Mucosa of descending colon (tissue), 3 donors: ENCODE measurements around the gene AKAP8. TPM values are rescaled to one million over a fixed set of nuclear protein-coding genes. Genes with fewer than 3 reads are reported as not detected.

Source experiments
- ATAC-seq: fragments of 200-7000 bp; cut with Tn5 transposase; one replicate; pipeline ENCODE4 v1.9.1; 2020; ENCODE audit warnings: mild to moderate bottlenecking, moderate library complexity
- DNase-seq, 3 donors: peaks; one replicate each; pipeline ENCODE4 v3.0.0-alpha.2; 2020
- H3K36me3 ChIP-seq: fragments of 200-600 bp; one replicate; pipeline ENCODE4 v1.8.0; 2021; ENCODE audit warnings: low read depth, mild to moderate bottlenecking
- H3K4me1 ChIP-seq: fragments of 200-600 bp; one replicate; pipeline ENCODE4 v1.8.0; 2021; ENCODE audit warnings: low read depth, mild to moderate bottlenecking
- H3K4me3 ChIP-seq: fragments of 200-600 bp; one replicate; pipeline ENCODE4 v1.8.0; 2021; ENCODE audit warnings: mild to moderate bottlenecking
- H3K9me3 ChIP-seq: fragments of 200-600 bp; one replicate; pipeline ENCODE4 v1.8.0; 2021; ENCODE audit warnings: mild to moderate bottlenecking
- intact Hi-C, 2 donors: fragments of 100-400 bp; cut with DNase I in 1 of 2; cut with micrococcal nuclease in 1 of 2; formaldehyde crosslinking; loops; one replicate each; pipeline versions ENCODE4 v1.11.0 to v1.11.1; 2022; cut with DNase I, micrococcal nuclease
- total RNA-seq, 3 donors: library from RNA; stranded (reverse); fragmentation: NEBNext Ultra II Directional in 2 of 3; extraction: Animal tissue kit (Norgen Biotek cat#: 25700) in 2 of 3; gene quantifications; one replicate each; pipeline versions ENCODE4 v1.2.1 to v1.2.4, GENCODE V29; 2021 to 2023
- TF ChIP-seq, protein P1 (sequence below): fragments of 200-600 bp; IDR thresholded peaks from one replicate; pipeline ENCODE4 v1.8.0; 2022; ENCODE audit warnings: antibody characterized with exemption, mild to moderate bottlenecking
- donor health status: DM: no; HTN: no; CAD: no; lungs with moderate emphysema.
- donor health status: DM: no; HTN: no; CAD: no.
- donor health status: DM: no; HTN: yes; CAD: no.

AKAP8 gene
- total RNA-seq, 3 donors from 2014 or later = 37.8 to 50.0 (median 41.3) TPM

DNA sequence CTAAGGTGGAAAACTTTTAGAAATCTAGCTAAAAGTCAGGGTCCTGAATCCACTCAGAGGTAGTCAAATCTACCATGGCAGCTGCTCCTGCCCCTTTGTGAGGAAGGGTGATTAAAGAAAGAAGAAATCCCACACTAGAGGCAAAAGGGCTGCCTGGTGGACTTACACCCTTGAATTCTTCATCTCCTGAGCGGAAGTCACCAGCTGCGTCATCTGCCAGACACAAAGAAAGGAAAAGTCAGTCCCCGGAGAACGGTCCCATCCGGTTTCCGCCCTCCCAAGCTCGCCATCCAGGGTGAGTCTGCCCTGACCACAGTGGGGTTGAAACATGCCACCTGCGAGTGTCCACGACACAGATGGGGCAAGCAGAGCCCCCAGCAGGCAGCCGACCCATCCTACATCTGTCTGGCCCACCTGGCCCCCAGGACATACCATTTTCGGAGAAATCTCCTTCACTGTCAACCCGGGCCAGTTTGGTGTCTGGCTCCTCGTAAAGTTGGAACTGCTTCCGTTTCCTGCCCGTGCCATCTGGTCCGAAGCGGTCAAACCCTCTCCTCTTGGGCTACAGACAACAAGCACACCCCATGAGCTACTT, 7.7 kb downstream of the AKAP8 start:
- H3K36me3 ChIP-seq = peaks cover 30% of the 10 kb centered on the region
- peaks cover under 1% of the 10 kb centered on the region for H3K4me1 ChIP-seq
- intact Hi-C loops = no loop called here
- no peak overlapping the region for H3K4me3 ChIP-seq
- ATAC-seq (no peak), DNase-seq (peak in 2 of 3 donors; percentile 17 to 36)
- TF ChIP-seq, protein P1, sequence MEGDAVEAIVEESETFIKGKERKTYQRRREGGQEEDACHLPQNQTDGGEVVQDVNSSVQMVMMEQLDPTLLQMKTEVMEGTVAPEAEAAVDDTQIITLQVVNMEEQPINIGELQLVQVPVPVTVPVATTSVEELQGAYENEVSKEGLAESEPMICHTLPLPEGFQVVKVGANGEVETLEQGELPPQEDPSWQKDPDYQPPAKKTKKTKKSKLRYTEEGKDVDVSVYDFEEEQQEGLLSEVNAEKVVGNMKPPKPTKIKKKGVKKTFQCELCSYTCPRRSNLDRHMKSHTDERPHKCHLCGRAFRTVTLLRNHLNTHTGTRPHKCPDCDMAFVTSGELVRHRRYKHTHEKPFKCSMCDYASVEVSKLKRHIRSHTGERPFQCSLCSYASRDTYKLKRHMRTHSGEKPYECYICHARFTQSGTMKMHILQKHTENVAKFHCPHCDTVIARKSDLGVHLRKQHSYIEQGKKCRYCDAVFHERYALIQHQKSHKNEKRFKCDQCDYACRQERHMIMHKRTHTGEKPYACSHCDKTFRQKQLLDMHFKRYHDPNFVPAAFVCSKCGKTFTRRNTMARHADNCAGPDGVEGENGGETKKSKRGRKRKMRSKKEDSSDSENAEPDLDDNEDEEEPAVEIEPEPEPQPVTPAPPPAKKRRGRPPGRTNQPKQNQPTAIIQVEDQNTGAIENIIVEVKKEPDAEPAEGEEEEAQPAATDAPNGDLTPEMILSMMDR = no peak
- H3K9me3 ChIP-seq = no peaks in the 10 kb centered on the region

DNA sequence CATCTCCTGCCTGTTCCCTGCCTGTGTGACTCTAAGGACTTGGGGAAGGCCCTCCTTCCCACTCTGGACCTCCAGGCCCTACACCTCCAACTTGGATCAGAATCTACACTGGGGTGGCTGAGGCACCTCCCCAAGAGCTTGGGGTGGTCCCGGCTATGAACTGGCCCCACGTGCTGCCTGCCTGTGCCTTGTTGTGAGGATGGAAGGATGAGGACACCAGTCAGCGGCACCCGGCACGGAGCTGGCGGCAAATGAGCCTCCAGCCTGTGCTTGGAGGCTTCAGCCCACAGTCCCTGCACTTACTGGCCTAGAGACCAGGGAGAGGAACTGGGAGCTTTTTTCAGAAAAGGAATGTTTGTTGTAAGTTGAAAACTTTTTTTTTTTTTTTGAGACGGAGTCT, 8.5 kb downstream of the AKAP8 start:
- Histone ChIP-seq H3K4me1 (no peaks in the 10 kb centered on the region), H3K9me3 (no peaks in the 10 kb centered on the region), H3K36me3 (peaks cover 30% of the 10 kb centered on the region), H3K4me3 (no peak overlapping the region)
- peak in 2 of 3 donors; percentile 10 to 15 for DNase-seq
- TF ChIP-seq, protein P1 = no peak
- intact Hi-C loops = no loop called here
- ATAC-seq = no peak

DNA sequence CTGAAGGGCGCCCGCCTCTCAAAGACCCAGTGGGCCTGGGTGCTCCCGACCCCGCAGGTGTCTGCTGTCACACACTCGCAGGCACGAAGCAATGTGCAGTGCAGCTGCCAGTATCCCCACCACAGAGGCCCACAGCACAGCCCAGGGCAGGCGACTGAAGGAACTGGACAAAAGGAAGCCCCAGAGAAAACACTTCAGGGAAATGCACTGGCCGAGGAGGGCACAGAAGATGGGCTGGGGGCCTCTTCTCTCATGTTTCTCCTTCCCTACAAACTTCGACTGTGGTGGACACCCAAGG, 10.0 kb downstream of the AKAP8 start:
- ATAC-seq = no peak
- Histone ChIP-seq H3K36me3 (peaks cover 30% of the 10 kb centered on the region), H3K9me3 (no peaks in the 10 kb centered on the region), H3K4me3 (no peak overlapping the region), H3K4me1 (no peaks in the 10 kb centered on the region)
- TF ChIP-seq, protein P1 = no peak
- intact Hi-C loops = no loop called here
- no peak for DNase-seq

- intact Hi-C loops = no loop called here
- Histone ChIP-seq H3K4me1 (no peaks in the 10 kb centered on the region), H3K36me3 (peaks cover 30% of the 10 kb centered on the region), H3K9me3 (no peaks in the 10 kb centered on the region), H3K4me3 (no peak overlapping the region)
- ATAC-seq = no peak
- TF ChIP-seq, protein P1 = no peak
- no peak for DNase-seq
Measured at GRCh38 chr19:15368798-15369593, 10.6 kb downstream of the AKAP8 start.

DNA sequence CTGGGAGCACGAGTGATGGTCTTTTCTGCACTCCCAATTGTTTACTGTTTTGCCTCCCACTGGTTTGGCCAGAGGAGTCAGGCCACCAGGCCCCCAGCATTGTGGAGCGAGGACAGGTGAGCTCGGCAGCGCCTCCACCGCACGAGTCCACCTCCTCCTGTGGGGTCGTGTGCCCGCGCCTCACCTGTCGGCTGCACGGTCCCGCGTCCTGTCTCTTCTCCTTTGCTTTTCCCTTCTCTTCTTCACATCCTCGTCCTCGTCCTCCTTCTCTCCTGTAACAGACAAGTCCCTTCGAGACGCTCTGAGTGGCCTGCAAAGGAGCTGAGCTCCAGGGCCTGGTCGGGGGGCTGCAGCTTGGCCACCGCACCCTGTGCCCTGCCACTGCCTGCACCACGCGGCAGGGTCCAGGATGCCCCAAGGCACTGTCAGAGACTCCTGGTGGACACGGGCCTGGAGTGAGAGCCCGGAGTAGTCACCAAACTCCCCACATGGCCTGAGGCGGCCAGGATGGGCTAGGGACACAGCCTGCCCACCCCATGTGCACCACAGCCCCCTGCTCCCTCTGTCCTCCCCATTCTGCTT, 11.4 kb downstream of the AKAP8 start:
- no peaks in the 10 kb centered on the region for H3K9me3 ChIP-seq
- intact Hi-C loops = no loop called here
- H3K4me3 ChIP-seq = no peak overlapping the region
- no peaks in the 10 kb centered on the region for H3K4me1 ChIP-seq
- DNase-seq = no peak
- peaks cover 30% of the 10 kb centered on the region for H3K36me3 ChIP-seq
- ATAC-seq = no peak
- TF ChIP-seq, protein P1 = no peak
